GM23338 (cell line): ENCODE measurements around the gene PRR29. TPM values are rescaled to one million over a fixed set of nuclear protein-coding genes. Genes with fewer than 3 reads are reported as not detected.

ENCODE experiments used
- ATAC-seq: fragments of 200-7000 bp; cut with Tn5 transposase; 3 replicates; pipeline ENCODE4 v1.9.1; 2020
- DNase-seq: peaks from one replicate; pipeline ENCODE4 v3.0.0-alpha.2; 2015; ENCODE audit warnings: low spot score
- H2AFZ ChIP-seq: fragments of 200-600 bp; sonication (generic); 2 replicates; pipeline ENCODE4 v1.8.0; 2016; ENCODE audit warnings: antibody characterized with exemption, mild to moderate bottlenecking, moderate library complexity
- H3F3A ChIP-seq: fragments of 200-600 bp; sonication (generic); replicated peaks from 2 replicates; pipeline ENCODE4 v1.8.0; 2017; ENCODE audit warnings: antibody characterized with exemption, mixed run types, low read depth
- H3K27ac ChIP-seq: fragments of 200-600 bp; sonication (generic); 2 replicates; pipeline ENCODE4 v1.6.1; 2016; ENCODE audit warnings: low read depth
- H3K27me3 ChIP-seq: fragments of 200-600 bp; sonication (generic); 2 replicates; pipeline ENCODE4 v1.8.0; 2016; ENCODE audit warnings: mild to moderate bottlenecking, mixed run types, moderate library complexity; ENCODE audit not compliant: insufficient read depth
- H3K36me3 ChIP-seq: fragments of 200-600 bp; sonication (generic); 2 replicates; pipeline ENCODE4 v1.8.0; 2016; ENCODE audit warnings: mild to moderate bottlenecking; ENCODE audit not compliant: insufficient read depth
- H3K4me1 ChIP-seq: fragments of 200-600 bp; sonication (generic); 2 replicates; pipeline ENCODE4 v1.8.0; 2016; ENCODE audit warnings: mild to moderate bottlenecking, moderate library complexity; ENCODE audit not compliant: insufficient read depth
- H3K4me2 ChIP-seq: fragments of 200-600 bp; sonication (generic); 2 replicates; pipeline ENCODE4 v1.7.1; 2017; ENCODE audit warnings: mixed run types
- H3K4me3 ChIP-seq: fragments of 200-600 bp; sonication (generic); 2 replicates; pipeline ENCODE4 v1.6.1; 2016; ENCODE audit warnings: mixed run types
- H3K79me2 ChIP-seq: fragments of 200-600 bp; sonication (generic); replicated peaks from 2 replicates; pipeline ENCODE4 v1.8.0; 2017; ENCODE audit warnings: mild to moderate bottlenecking; ENCODE audit not compliant: insufficient read depth
- H3K9me2 ChIP-seq: fragments of 200-600 bp; sonication (generic); 2 replicates; pipeline ENCODE4 v1.8.0; 2017; ENCODE audit not compliant: insufficient read depth
- H4K20me1 ChIP-seq: fragments of 200-600 bp; sonication (generic); replicated peaks from 2 replicates; pipeline ENCODE4 v1.8.0; 2017; ENCODE audit warnings: mild to moderate bottlenecking; ENCODE audit not compliant: insufficient read depth
- H3K27ac Mint-ChIP-seq: 2 replicates; pipeline ENCODE4 v1.8.0; 2020; ENCODE audit warnings: inconsistent platforms, mild to moderate bottlenecking, moderate library complexity, mixed read lengths
- H3K27me3 Mint-ChIP-seq: 3 replicates; pipeline ENCODE4 v1.8.0; 2022; ENCODE audit warnings: low read depth, mild to moderate bottlenecking, moderate library complexity, mixed read lengths, inconsistent platforms; ENCODE audit not compliant: insufficient read depth, poor library complexity
- H3K36me3 Mint-ChIP-seq: 3 replicates; pipeline ENCODE4 v1.8.0; 2021; ENCODE audit warnings: low read depth, mild to moderate bottlenecking, inconsistent platforms, moderate library complexity, mixed read lengths
- H3K4me1 Mint-ChIP-seq: 3 replicates; pipeline ENCODE4 v1.8.0; 2020; ENCODE audit warnings: mild to moderate bottlenecking, inconsistent platforms, mixed read lengths
- H3K4me3 Mint-ChIP-seq: 3 replicates; pipeline ENCODE4 v1.8.0; 2021; ENCODE audit warnings: moderate library complexity, mild to moderate bottlenecking, inconsistent platforms, mixed read lengths
- H3K9me3 Mint-ChIP-seq: 3 replicates; pipeline ENCODE4 v1.8.0; 2020; ENCODE audit warnings: moderate library complexity, mild to moderate bottlenecking, inconsistent platforms, mixed read lengths
- CREB1 ChIP-seq: fragments of 250-450 bp; sonication (Bioruptor Pico); IDR thresholded peaks from 2 replicates; pipeline ENCODE4 v1.5.0; 2020; ENCODE audit warnings: low read depth, mild to moderate bottlenecking, moderate library complexity
- ETS1 ChIP-seq: IDR thresholded peaks from 2 replicates; pipeline ENCODE4 v1.6.1; 2016; ENCODE audit warnings: antibody characterized with exemption
- EZH2 ChIP-seq: fragments of 200-600 bp; sonication (generic); IDR thresholded peaks from one replicate; pipeline ENCODE4 v1.8.0; 2017; ENCODE audit warnings: antibody characterized with exemption, mild to moderate bottlenecking, low read depth; ENCODE audit not compliant: unreplicated experiment
- EZH2phosphoT487 ChIP-seq: fragments of 200-600 bp; sonication (generic); IDR thresholded peaks from one replicate; pipeline ENCODE4 v1.8.1; 2018; ENCODE audit warnings: antibody characterized with exemption; ENCODE audit not compliant: unreplicated experiment
- JUNB ChIP-seq: IDR thresholded peaks from one replicate; pipeline ENCODE4 v1.6.1; 2016; ENCODE audit warnings: antibody characterized with exemption; ENCODE audit not compliant: unreplicated experiment
- NANOG ChIP-seq: IDR thresholded peaks from 2 replicates; pipeline ENCODE4 v1.6.1; 2016; ENCODE audit warnings: antibody characterized with exemption, borderline replicate concordance
- POLR2AphosphoS5 ChIP-seq: IDR thresholded peaks from 2 replicates; pipeline ENCODE4 v1.6.1; 2016; ENCODE audit warnings: antibody characterized with exemption, low read depth
- REST ChIP-seq: IDR thresholded peaks from one replicate; pipeline ENCODE4 v1.6.1; 2018; ENCODE audit warnings: antibody characterized with exemption; ENCODE audit not compliant: unreplicated experiment
- STAT1 ChIP-seq: IDR thresholded peaks from one replicate; pipeline ENCODE4 v1.6.1; 2016; ENCODE audit warnings: antibody characterized with exemption; ENCODE audit not compliant: unreplicated experiment
- ZNF114 ChIP-seq: fragments of 250-450 bp; sonication (Bioruptor Pico); IDR thresholded peaks from 2 replicates; pipeline ENCODE4 v1.5.0; 2020; ENCODE audit warnings: mild to moderate bottlenecking, moderate library complexity
- ZNF331 ChIP-seq: fragments of 250-450 bp; sonication (Bioruptor Pico); IDR thresholded peaks from 2 replicates; pipeline ENCODE4 v1.5.0; 2020; ENCODE audit warnings: low read depth, mild to moderate bottlenecking, moderate library complexity
- polyA plus RNA-seq: library from polyadenylated mRNA; unstranded; fragments of >200 nt; fragmentation: Nextera tagmentation; extraction: Ambion mirVana; gene quantifications from 2 replicates; pipeline ENCODE4 v1.2.1, GENCODE V29; 2016
- total RNA-seq: library from RNA; depleted of rRNA; stranded (reverse); fragments of >200 nt; shearing (Covaris generic); gene quantifications from 2 replicates; pipeline ENCODE4 v1.2.3, GENCODE V29; 2014
- TF ChIP-seq, protein P1 (sequence below), 2 experiments: fragments of 200-600 bp in 1 of 2; sonication (generic) in 1 of 2; conservative IDR thresholded peaks; 2 replicates each; pipeline versions ENCODE4 v1.5.1 to v1.6.1; 2016 to 2017; ENCODE audit warnings: antibody characterized with exemption in 2 of 2, low read depth in 2 of 2, mild to moderate bottlenecking in 2 of 2, moderate library complexity in 1 of 2

PRR29 gene
- total and polyA plus RNA-seq, 2 experiments from 2014 or later: 0.24 to 1.3 TPM

GRCh38 chr17:63969278-63969677 lies 28.9 kb upstream of the PRR29 start:
- Histone ChIP-seq H2AFZ (no peak overlapping the region), H4K20me1 (no peaks in the 10 kb centered on the region), H3K79me2 (no peaks in the 10 kb centered on the region), H3K4me1 (no peaks in the 10 kb centered on the region), H3K27ac (no peak overlapping the region), H3K36me3 (no peaks in the 10 kb centered on the region), H3F3A (no peaks in the 10 kb centered on the region), H3K27me3 (no peaks in the 10 kb centered on the region), H3K4me3 (no peak overlapping the region), H3K4me2 (no peak overlapping the region), H3K9me2 (no peaks in the 10 kb centered on the region)
- Mint-ChIP-seq H3K36me3 (no peaks in the 10 kb centered on the region), H3K4me1 (peaks cover 1% of the 10 kb centered on the region; the same call in 2 of the 3 replicates), H3K9me3 (no peaks in the 10 kb centered on the region), H3K27ac (no peak overlapping the region), H3K4me3 (no peak overlapping the region), H3K27me3 (peaks cover 7% of the 10 kb centered on the region)
- ATAC-seq (no peak), DNase-seq (no peak)
- TF ChIP-seq EZH2 (no peak), POLR2AphosphoS5 (no peak), ETS1 (no peak), STAT1 (no peak)

GRCh38 chr17:63972796-63973195 lies 25.4 kb upstream of the PRR29 start, which contains the start of gene SCN4A:
SCN4A (minus strand) TSS chr17:63972918; CDS start chr17:63972841, 77 bp downstream.
- H3K4me1 Mint-ChIP-seq: peaks cover 7% of the 10 kb centered on the region
- H4K20me1 ChIP-seq: no peaks in the 10 kb centered on the region
- no peaks in the 10 kb centered on the region for H3F3A ChIP-seq
- no peaks in the 10 kb centered on the region for H3K36me3 ChIP-seq
- H3K27ac Mint-ChIP-seq: no peak within 1 kb of the TSS
- peaks cover 9% of the 10 kb centered on the region for H3K27me3 Mint-ChIP-seq
- no peaks in the 10 kb centered on the region for H3K27me3 ChIP-seq
- no peak for DNase-seq
- H3K4me3 Mint-ChIP-seq: no peak within 1 kb of the TSS
- no peak within 1 kb of the TSS for H3K27ac ChIP-seq
- H3K4me1 ChIP-seq: no peaks in the 10 kb centered on the region
- H3K79me2 ChIP-seq: no peaks in the 10 kb centered on the region
- H3K36me3 Mint-ChIP-seq: no peaks in the 10 kb centered on the region; the same call in 2 of the 3 replicates
- no peaks in the 10 kb centered on the region for H3K9me2 ChIP-seq
- H3K4me2 ChIP-seq: no peak within 1 kb of the TSS
- ATAC-seq: no peak
- H2AFZ ChIP-seq: no peak within 1 kb of the TSS
- no peaks in the 10 kb centered on the region for H3K9me3 Mint-ChIP-seq
- H3K4me3 ChIP-seq: no peak within 1 kb of the TSS
- TF ChIP-seq, protein P1, sequence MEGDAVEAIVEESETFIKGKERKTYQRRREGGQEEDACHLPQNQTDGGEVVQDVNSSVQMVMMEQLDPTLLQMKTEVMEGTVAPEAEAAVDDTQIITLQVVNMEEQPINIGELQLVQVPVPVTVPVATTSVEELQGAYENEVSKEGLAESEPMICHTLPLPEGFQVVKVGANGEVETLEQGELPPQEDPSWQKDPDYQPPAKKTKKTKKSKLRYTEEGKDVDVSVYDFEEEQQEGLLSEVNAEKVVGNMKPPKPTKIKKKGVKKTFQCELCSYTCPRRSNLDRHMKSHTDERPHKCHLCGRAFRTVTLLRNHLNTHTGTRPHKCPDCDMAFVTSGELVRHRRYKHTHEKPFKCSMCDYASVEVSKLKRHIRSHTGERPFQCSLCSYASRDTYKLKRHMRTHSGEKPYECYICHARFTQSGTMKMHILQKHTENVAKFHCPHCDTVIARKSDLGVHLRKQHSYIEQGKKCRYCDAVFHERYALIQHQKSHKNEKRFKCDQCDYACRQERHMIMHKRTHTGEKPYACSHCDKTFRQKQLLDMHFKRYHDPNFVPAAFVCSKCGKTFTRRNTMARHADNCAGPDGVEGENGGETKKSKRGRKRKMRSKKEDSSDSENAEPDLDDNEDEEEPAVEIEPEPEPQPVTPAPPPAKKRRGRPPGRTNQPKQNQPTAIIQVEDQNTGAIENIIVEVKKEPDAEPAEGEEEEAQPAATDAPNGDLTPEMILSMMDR (conservative IDR thresholded peaks at IDR 0.05; ENCODE audit: low read depth in 2 of 2): no peak
- TF ChIP-seq ZNF331: no peak
- TF ChIP-seq CREB1 (CRISPR knock-in tag): no peak
- TF ChIP-seq EZH2phosphoT487: no peak
- no peak for TF ChIP-seq ETS1
- no peak for TF ChIP-seq JUNB
- no peak for TF ChIP-seq POLR2AphosphoS5
- no peak for TF ChIP-seq STAT1
- no peak for TF ChIP-seq REST
- no peak for TF ChIP-seq ZNF114
- TF ChIP-seq NANOG: no peak
